H9 (cell line): ENCODE results near the gene CAPN9. TPM values are rescaled to one million over a fixed set of nuclear protein-coding genes. Genes with fewer than 3 reads are reported as not detected.

Experiments used
- DNase-seq: peaks from one replicate; pipeline ENCODE4 v3.0.0-alpha.2; 2017
- H2AFZ ChIP-seq: one replicate; pipeline ENCODE4 v1.6.1; 2013; ENCODE audit warnings: mild to moderate bottlenecking, low read length, control low read depth, moderate library complexity
- H2AK5ac ChIP-seq: 2 replicates; pipeline ENCODE4 v1.6.1; 2013; ENCODE audit warnings: low read length, control low read depth, mixed read lengths; ENCODE audit not compliant: insufficient read length
- H2BK120ac ChIP-seq: one replicate; pipeline ENCODE4 v1.6.1; 2013; ENCODE audit warnings: low read depth, mild to moderate bottlenecking, low read length, control low read depth, inconsistent platforms; ENCODE audit not compliant: poor library complexity, severe bottlenecking
- H2BK12ac ChIP-seq: 2 replicates; pipeline ENCODE4 v1.6.1; 2013; ENCODE audit warnings: low read length, control low read depth, mixed read lengths, low read depth; ENCODE audit not compliant: insufficient read length
- H2BK15ac ChIP-seq: 2 replicates; pipeline ENCODE4 v1.6.1; 2013; ENCODE audit warnings: low read depth, low read length, control low read depth
- H2BK20ac ChIP-seq: one replicate; pipeline ENCODE4 v1.6.1; 2013; ENCODE audit warnings: low read depth, mild to moderate bottlenecking, low read length, control low read depth, inconsistent platforms; ENCODE audit not compliant: poor library complexity, severe bottlenecking
- H2BK5ac ChIP-seq: 2 replicates; pipeline ENCODE4 v1.6.1; 2013; ENCODE audit warnings: low read length, control low read depth, mixed read lengths; ENCODE audit not compliant: insufficient read length
- H3K14ac ChIP-seq: 2 replicates; pipeline ENCODE4 v1.6.1; 2013; ENCODE audit warnings: low read length, control low read depth; ENCODE audit not compliant: insufficient read depth
- H3K18ac ChIP-seq: 2 replicates; pipeline ENCODE4 v1.6.1; 2013; ENCODE audit warnings: low read depth, mild to moderate bottlenecking, mixed read lengths, low read length, control low read depth; ENCODE audit not compliant: insufficient read length
- H3K23ac ChIP-seq: 2 replicates; pipeline ENCODE4 v1.6.1; 2013; ENCODE audit warnings: low read length, control low read depth, mixed read lengths, low read depth; ENCODE audit not compliant: insufficient read length
- H3K23me2 ChIP-seq: 2 replicates; pipeline ENCODE4 v1.6.1; 2013; ENCODE audit warnings: low read depth, mild to moderate bottlenecking, mixed read lengths, low read length, control low read depth; ENCODE audit not compliant: insufficient read length, poor library complexity, severe bottlenecking
- H3K27ac ChIP-seq: 2 replicates; pipeline ENCODE4 v1.5.1; 2013; ENCODE audit warnings: low read length, control low read depth, mixed read lengths, low read depth; ENCODE audit not compliant: insufficient read length
- H3K27me3 ChIP-seq: 2 replicates; pipeline ENCODE4 v1.6.1; 2013; ENCODE audit warnings: low read length, control low read depth, inconsistent platforms; ENCODE audit not compliant: insufficient read depth
- H3K4ac ChIP-seq: 2 replicates; pipeline ENCODE4 v1.6.1; 2013; ENCODE audit warnings: low read depth, mild to moderate bottlenecking, control low read depth, inconsistent platforms, low read length, moderate library complexity
- H3K4me1 ChIP-seq: 2 replicates; pipeline ENCODE4 v1.6.1; 2013; ENCODE audit warnings: low read length, control low read depth, inconsistent platforms; ENCODE audit not compliant: insufficient read depth
- H3K4me2 ChIP-seq: 2 replicates; pipeline ENCODE4 v1.6.1; 2013; ENCODE audit warnings: low read length, control low read depth, mixed read lengths; ENCODE audit not compliant: insufficient read length, insufficient read depth
- H3K56ac ChIP-seq: 2 replicates; pipeline ENCODE4 v1.6.1; 2013; ENCODE audit warnings: low read depth, mild to moderate bottlenecking, mixed read lengths, low read length, control low read depth; ENCODE audit not compliant: insufficient read length
- H3K79me1 ChIP-seq: 2 replicates; pipeline ENCODE4 v1.6.1; 2013; ENCODE audit warnings: low read depth, mild to moderate bottlenecking, moderate library complexity, low read length, control low read depth, inconsistent platforms; ENCODE audit not compliant: insufficient read depth, poor library complexity, severe bottlenecking
- H3K79me2 ChIP-seq: 2 replicates; pipeline ENCODE4 v1.6.1; 2013; ENCODE audit warnings: low read length, control low read depth, inconsistent platforms; ENCODE audit not compliant: insufficient read depth
- H3K9ac ChIP-seq: 2 replicates; pipeline ENCODE4 v1.6.1; 2013; ENCODE audit warnings: low read length, control low read depth, mixed read lengths; ENCODE audit not compliant: insufficient read length; ENCODE audit errors: extremely low read depth
- H3K9me3 ChIP-seq: one replicate; pipeline ENCODE4 v1.6.1; 2013; ENCODE audit warnings: low read depth, low read length, inconsistent platforms; ENCODE audit not compliant: control insufficient read depth
- H3T11ph ChIP-seq: one replicate; pipeline ENCODE4 v1.6.1; 2013; ENCODE audit warnings: mild to moderate bottlenecking, low read length, control low read depth, inconsistent platforms
- H4K20me1 ChIP-seq: one replicate; pipeline ENCODE4 v1.6.1; 2013; ENCODE audit not compliant: control insufficient read depth, insufficient read length, insufficient read depth
- H4K5ac ChIP-seq: 2 replicates; pipeline ENCODE4 v1.6.1; 2013; ENCODE audit warnings: low read depth, mild to moderate bottlenecking, mixed read lengths, low read length, control low read depth; ENCODE audit not compliant: insufficient read length
- H4K8ac ChIP-seq: replicated peaks from 2 replicates; pipeline ENCODE4 v1.6.1; 2013; ENCODE audit warnings: low read length, control low read depth, mixed read lengths, low read depth; ENCODE audit not compliant: insufficient read length
- H4K91ac ChIP-seq: 2 replicates; pipeline ENCODE4 v1.6.1; 2013; ENCODE audit warnings: low read depth, mild to moderate bottlenecking, moderate library complexity, mixed read lengths, low read length, control low read depth; ENCODE audit not compliant: insufficient read length
- H3K27ac Mint-ChIP-seq, 3 experiments: 2 replicates in 2 of 3; 3 replicates in 1 of 3; pipeline ENCODE4 v1.8.0; 2020 to 2021; ENCODE audit warnings: mixed read lengths in 3 of 3, mild to moderate bottlenecking in 1 of 3, moderate library complexity in 1 of 3
- H3K27me3 Mint-ChIP-seq: 2 replicates; pipeline ENCODE4 v1.8.0; 2021; ENCODE audit warnings: low read depth, mild to moderate bottlenecking, moderate library complexity, mixed read lengths
- H3K36me3 Mint-ChIP-seq, 3 experiments: 2 replicates in 2 of 3; 3 replicates in 1 of 3; pipeline ENCODE4 v1.8.0; 2020 to 2021; ENCODE audit warnings: low read depth in 3 of 3, mixed read lengths in 3 of 3; ENCODE audit not compliant: insufficient read depth in 1 of 3
- H3K4me1 Mint-ChIP-seq, 2 experiments: 2 replicates each; pipeline ENCODE4 v1.8.0; 2020; ENCODE audit warnings: mixed read lengths in 2 of 2
- H3K4me3 Mint-ChIP-seq, 2 experiments: 2 replicates in 1 of 2; 3 replicates in 1 of 2; pipeline ENCODE4 v1.8.0; 2020 to 2021; ENCODE audit warnings: mild to moderate bottlenecking in 2 of 2, mixed read lengths in 2 of 2, moderate library complexity in 1 of 2
- H3K9me3 Mint-ChIP-seq, 2 experiments: 2 replicates in 1 of 2; 3 replicates in 1 of 2; pipeline ENCODE4 v1.8.0; 2020; ENCODE audit warnings: mild to moderate bottlenecking in 2 of 2, mixed read lengths in 2 of 2, moderate library complexity in 1 of 2
- WGBS: extraction: QIAGEN DNeasy Blood & Tissue Kit; methylation state at CpG from one replicate; pipeline ENCODE4 v1.1.7; 2013; ENCODE audit warnings: missing lambda C conversion rate, low lambda C conversion rate, mixed read lengths; ENCODE audit not compliant: insufficient read length; ENCODE audit errors: extremely low coverage; 5-methylcytosine and 5-hydroxymethylcytosine counted together
- total RNA-seq: library from RNA; stranded (reverse); gene quantifications from 2 replicates; pipeline ENCODE4 v1.2.1, GENCODE V29; 2021
- TF ChIP-seq, protein P1 (sequence below): fragments of 200-600 bp; sonication (generic); conservative IDR thresholded peaks from 3 replicates; pipeline ENCODE4 v1.8.0; 2021; ENCODE audit warnings: antibody characterized with exemption, mild to moderate bottlenecking

The CAPN9 gene
- total RNA-seq, 1 experiment from 2014 or later: 0.22 TPM

- no peaks in the 10 kb centered on the region for H3K23me2 ChIP-seq
- no peaks in the 10 kb centered on the region for H3K79me2 ChIP-seq
Measured at GRCh38 chr1:230699716-230700115, 47.5 kb upstream of the CAPN9 start.

More at GRCh38 chr1:230699716-230700115, 47.5 kb upstream of the CAPN9 start:
- Histone ChIP-seq H3K27me3 (no peaks in the 10 kb centered on the region), H2BK120ac (no peak overlapping the region), H3K23ac (no peak overlapping the region), H2BK5ac (no peak overlapping the region), H4K5ac (no peak overlapping the region), H2BK20ac (no peak overlapping the region), H3K9me3 (no peaks in the 10 kb centered on the region), H3K27ac (no peak overlapping the region), H3K18ac (no peak overlapping the region), H4K8ac (no peak overlapping the region), H3K56ac (no peak overlapping the region), H3K79me1 (no peaks in the 10 kb centered on the region), H2AK5ac (no peak overlapping the region), H2AFZ (no peak overlapping the region), H3K4me1 (no peaks in the 10 kb centered on the region), H4K91ac (no peak overlapping the region), H3K14ac (no peak overlapping the region), H4K20me1 (no peaks in the 10 kb centered on the region), H3T11ph (no peak overlapping the region), H3K9ac (no peak overlapping the region), H2BK12ac (no peak overlapping the region), H3K4me2 (no peak overlapping the region), H3K4ac (no peak overlapping the region), H2BK15ac (no peak overlapping the region)
- WGBS: no CpG with 5 or more reads among the region's 1 CpG
- H3K36me3 Mint-ChIP-seq: 0 out of 7 replicates have a peak, but pooled peaks cover 0 to 2% (median 0%) of the 10 kb centered on the region in 3 experiments
- no peak overlapping the region for H3K27ac Mint-ChIP-seq
- peaks cover 22% of the 10 kb centered on the region for H3K27me3 Mint-ChIP-seq
- H3K9me3 Mint-ChIP-seq: no peaks in the 10 kb centered on the region
- peaks cover 5 to 13% of the 10 kb centered on the region in 2 experiments for H3K4me1 Mint-ChIP-seq
- TF ChIP-seq, protein P1, sequence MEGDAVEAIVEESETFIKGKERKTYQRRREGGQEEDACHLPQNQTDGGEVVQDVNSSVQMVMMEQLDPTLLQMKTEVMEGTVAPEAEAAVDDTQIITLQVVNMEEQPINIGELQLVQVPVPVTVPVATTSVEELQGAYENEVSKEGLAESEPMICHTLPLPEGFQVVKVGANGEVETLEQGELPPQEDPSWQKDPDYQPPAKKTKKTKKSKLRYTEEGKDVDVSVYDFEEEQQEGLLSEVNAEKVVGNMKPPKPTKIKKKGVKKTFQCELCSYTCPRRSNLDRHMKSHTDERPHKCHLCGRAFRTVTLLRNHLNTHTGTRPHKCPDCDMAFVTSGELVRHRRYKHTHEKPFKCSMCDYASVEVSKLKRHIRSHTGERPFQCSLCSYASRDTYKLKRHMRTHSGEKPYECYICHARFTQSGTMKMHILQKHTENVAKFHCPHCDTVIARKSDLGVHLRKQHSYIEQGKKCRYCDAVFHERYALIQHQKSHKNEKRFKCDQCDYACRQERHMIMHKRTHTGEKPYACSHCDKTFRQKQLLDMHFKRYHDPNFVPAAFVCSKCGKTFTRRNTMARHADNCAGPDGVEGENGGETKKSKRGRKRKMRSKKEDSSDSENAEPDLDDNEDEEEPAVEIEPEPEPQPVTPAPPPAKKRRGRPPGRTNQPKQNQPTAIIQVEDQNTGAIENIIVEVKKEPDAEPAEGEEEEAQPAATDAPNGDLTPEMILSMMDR: no peak
- H3K4me3 Mint-ChIP-seq: no peak overlapping the region
- DNase-seq: no peak
